HG03095 (cell line): ENCODE results near the gene FOXN3.

Source experiments
- ATAC-seq: cut with Tn5 transposase; IDR thresholded peaks from one replicate; pipeline ENCODE4 v1.9.1; 2021; ENCODE audit warnings: moderate library complexity; ENCODE audit not compliant: unreplicated experiment

Gene FOXN3

GRCh38 chr14:89237921-89238529 is 179.0 kb downstream of the FOXN3 start:
- no peak for ATAC-seq

- no peak for ATAC-seq
These were observed 180.2 kb downstream of the FOXN3 start for GRCh38 chr14:89236851-89237250.

DNA sequence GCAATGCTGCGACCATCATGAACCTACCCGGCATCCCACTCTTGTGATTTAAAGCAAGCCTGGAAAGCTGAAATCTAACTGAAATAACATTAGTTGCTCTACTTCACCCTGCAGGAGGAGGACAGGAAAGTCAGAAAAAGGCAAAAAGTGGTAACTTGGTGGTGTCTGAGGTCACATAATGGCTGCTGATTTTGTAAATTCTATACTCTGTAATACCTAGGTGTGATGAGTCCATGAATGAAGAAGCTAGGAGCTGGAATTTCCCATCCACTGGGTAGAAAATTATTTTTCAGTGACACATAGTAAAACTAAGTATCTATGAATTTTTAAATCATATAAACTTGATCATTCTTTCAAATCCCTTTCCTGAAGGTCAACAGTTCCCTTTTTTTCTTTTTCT is 183.8 kb downstream of the FOXN3 start:
- no peak for ATAC-seq

- no peak for ATAC-seq
These were observed 184.6 kb downstream of the FOXN3 start for GRCh38 chr14:89232265-89233070.

DNA sequence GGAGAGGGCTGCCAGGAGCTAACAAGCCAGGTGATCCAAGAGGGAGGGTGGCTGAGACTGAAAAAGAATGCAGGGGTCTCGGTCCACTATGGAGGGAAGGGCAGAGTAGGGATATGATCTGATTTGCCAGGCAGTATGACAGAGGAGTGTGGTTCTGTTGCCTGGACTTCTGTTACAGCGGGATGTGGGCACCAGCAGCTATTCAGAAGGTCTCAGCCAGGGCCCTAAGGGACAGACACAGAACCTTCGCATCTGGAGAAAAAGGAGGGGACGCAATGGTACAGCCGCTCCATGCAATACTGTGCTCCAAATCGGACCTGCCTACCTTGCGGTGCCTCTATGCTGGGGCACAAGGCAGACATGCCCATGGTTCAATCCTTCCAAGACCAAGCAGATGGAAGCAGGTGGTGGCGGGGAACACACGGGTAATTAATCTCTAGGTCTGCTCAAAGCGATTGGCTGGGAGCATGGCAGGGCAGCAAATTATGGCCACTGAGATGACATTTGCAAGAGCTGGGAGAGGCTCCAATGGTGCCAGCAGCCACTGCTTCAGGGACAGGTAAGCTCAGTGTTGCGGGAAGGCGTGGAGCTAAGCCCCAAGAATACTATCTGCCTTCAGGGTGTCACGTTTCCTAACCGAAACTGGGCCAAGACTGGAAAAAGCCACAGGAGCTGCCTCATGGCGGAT is 185.5 kb downstream of the FOXN3 start:
- no peak for ATAC-seq

DNA sequence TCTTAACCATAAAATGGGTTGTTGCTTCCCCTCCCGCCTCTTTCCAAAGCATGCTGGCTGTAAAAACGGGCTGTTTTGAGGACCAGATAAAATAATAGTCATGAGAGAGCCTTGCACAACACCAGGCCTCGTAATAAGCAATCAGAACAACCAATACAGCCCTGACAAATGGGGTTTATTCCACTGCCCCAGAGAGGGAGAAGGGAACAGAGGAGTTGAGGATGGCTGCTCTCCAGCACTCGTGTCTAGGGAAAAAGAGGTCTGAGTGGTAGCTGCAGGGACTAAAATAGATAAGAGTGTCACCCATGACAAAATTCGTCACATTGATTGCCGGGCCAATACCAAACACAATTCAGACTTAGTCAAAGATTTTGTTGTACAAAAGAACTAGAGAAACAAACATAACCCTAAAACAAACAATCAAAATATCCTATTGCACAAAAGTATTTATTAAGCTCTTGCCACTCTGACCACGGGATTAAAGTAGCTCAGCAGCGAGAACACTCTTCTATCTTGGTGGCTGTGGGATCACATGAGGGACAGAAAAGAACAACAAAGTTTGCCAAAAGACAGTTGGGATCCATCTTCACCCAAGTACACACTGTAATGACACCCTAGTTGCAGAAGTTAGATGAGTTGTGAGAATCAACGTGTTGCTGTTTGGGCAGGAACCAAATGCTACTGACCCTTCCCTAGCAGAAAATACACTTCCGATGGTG is 188.0 kb downstream of the FOXN3 start:
- no peak for ATAC-seq

DNA sequence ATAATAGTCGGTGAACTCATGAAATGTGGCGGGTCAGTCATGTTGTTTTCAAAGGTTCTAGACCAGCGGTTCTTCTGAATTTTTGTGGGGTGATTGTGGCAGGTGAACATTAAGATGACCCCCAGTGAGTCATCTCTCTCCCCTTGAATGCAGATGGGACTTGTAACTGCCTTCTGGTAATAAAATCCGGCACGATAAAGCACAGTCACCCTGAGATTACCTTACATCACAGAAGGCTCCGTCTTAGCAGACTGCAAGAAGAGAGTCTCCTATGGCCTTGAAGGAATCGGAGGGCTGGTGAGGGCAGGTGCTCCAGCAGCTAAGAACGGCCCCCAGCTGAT is 189.6 kb downstream of the FOXN3 start:
- ATAC-seq = no peak

GRCh38 chr14:89226801-89227495 is 190.1 kb downstream of the FOXN3 start:
- no peak for ATAC-seq

- no peak for ATAC-seq
These were observed 191.4 kb downstream of the FOXN3 start for GRCh38 chr14:89225607-89226006.

DNA sequence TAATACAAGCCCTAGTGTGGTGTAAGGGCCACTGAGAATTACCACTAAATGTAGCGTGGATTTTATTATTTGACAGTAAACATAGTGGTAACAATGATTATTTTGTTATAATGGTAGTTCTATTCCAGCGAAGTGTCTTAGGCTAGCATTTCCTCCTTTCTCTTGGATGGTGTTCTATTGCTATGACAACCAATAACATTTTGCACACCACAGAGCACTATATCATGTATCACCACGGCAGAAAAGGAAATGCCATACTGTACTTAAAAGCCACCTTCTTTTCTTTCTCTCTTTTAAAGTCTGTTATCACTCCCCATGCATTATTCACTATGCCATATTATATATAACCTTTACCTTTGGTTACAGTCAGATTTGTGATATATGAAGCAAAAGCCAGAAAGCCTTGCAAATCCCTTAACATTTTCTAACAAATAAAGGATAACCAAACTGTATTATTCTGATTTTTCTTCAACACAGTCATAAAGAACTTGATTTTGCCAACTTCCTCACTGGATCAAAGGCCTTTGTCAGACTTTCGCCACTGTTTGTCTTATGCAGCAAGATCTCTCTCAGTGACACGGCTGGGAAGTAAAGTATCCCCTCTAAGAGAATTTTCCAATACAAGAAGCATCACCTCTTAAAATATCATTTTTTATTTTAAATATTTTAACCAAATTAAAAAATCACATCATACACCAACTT is 195.8 kb downstream of the FOXN3 start:
- no peak for ATAC-seq

- no peak for ATAC-seq
These were observed 198.0 kb downstream of the FOXN3 start for GRCh38 chr14:89219051-89219450.

DNA sequence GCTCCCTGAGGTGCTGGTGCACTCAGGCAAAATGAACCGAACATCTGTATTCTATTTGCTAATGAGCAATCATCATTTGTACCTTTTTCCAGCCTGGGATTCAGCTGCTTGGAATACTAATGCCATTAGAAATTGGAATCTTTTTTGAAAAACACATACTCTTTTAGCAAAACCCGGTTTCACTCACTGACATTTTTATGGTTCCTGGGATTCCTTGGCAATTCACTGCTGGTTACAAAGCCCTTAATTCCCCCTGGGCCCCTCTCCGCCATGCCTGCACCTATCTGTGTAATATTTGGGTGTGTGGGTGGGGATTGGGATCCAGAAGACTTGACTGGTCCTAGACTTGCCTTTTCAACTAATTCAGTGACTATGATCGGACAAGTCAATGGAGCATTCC is 199.1 kb downstream of the FOXN3 start:
- no peak for ATAC-seq

DNA sequence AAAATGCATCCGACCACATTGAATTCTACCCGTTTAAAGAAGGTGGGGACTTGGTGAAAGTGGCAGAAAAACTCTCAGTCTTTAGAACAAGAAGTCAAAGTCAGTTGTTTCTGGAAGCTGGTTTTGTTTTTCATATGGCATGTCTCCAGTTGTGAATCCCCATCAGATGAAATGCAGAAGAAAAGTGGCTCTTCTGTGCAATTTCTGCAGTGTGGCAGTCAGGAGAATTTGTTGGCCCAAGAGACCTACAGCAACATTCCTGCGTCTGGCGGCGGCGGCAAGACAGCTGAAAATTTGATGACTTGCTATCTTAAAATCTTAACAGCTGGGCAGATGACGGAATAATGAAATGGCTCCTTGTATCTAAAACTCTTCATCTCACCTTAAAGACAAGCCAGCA is 201.5 kb downstream of the FOXN3 start:
- no peak for ATAC-seq

GRCh38 chr14:89215114-89215513 is 201.9 kb downstream of the FOXN3 start:
- ATAC-seq = no peak

DNA sequence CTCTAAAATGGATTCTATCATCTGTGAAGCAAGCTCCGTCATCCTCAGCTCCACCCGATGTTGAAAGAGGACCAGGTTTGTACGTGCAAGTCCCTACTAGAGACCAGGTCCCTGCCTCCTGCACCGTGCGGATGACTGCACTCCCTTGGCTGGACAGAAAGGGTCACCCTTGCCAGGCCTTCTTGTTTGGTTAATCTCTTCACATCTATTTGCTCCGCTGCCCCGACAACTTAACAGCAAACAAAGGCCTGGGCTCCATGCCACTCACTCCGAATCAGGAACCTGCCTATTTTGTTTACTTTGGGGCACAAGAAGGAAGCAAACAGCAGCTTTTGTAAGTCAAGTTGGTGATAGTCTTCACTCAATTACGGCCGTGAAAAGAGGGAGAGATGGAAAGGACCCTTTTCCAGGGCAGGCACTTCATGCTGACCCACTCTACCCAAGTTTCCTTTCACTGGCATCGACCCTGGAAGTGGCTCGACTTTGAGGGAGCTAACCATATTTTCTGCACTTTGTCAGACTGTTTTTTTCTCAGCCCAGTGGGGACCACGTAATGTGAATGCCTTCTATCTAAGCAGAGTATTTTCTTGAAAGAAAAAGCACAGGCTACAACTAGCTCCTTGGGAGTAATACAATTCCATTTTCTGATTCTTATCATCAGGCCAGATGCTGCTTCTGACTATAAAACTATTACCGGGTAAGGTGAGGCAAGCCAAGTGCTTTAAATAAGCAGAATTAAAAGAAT is 202.6 kb downstream of the FOXN3 start:
- no peak for ATAC-seq

- no peak for ATAC-seq
These were observed 204.4 kb downstream of the FOXN3 start for GRCh38 chr14:89212386-89213235.

DNA sequence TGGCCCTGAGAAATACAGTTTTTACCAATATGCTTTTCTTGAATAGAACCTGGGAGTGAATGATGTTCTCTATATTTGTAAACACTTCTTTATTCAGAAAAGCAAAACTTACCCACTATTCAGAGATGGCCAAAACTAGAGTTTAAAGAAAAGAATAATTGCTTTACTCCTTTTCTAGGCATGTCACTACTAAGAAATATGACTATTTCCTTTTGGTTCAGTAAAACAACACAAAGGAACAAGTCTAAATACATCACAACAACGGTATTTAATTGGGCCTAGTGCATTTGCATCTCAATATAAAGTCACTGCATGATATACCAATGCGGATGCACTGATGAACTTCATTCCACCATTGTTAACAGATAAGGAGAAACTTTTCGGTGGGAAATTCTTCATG is 207.5 kb downstream of the FOXN3 start:
- no peak for ATAC-seq

GRCh38 chr14:89207925-89208328 is 209.1 kb downstream of the FOXN3 start:
- ATAC-seq = no peak
